ENCODE data around the gene CEP95. TPM values are rescaled to one million over a fixed set of nuclear protein-coding genes. Genes with fewer than 3 reads are reported as not detected.

Gene CEP95
- polyA plus RNA-seq, 3 donors, result 4.6 to 42.1 (median 5.0) TPM

GRCh38 chr17:64536913-64537312, 30.1 kb downstream of the CEP95 start:
- H3K27me3 Mint-ChIP-seq (ENCODE audit: low read depth in 3 of 3), result no peaks in the 10 kb centered on the region
- TF ChIP-seq, protein P1, sequence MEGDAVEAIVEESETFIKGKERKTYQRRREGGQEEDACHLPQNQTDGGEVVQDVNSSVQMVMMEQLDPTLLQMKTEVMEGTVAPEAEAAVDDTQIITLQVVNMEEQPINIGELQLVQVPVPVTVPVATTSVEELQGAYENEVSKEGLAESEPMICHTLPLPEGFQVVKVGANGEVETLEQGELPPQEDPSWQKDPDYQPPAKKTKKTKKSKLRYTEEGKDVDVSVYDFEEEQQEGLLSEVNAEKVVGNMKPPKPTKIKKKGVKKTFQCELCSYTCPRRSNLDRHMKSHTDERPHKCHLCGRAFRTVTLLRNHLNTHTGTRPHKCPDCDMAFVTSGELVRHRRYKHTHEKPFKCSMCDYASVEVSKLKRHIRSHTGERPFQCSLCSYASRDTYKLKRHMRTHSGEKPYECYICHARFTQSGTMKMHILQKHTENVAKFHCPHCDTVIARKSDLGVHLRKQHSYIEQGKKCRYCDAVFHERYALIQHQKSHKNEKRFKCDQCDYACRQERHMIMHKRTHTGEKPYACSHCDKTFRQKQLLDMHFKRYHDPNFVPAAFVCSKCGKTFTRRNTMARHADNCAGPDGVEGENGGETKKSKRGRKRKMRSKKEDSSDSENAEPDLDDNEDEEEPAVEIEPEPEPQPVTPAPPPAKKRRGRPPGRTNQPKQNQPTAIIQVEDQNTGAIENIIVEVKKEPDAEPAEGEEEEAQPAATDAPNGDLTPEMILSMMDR (IDR thresholded peaks at IDR 0.05), result no peak
- H3K9ac ChIP-seq (ENCODE audit: insufficient read depth, low read length, poor library complexity, severe bottlenecking), result no peak overlapping the region
- no peak overlapping the region for H3K4me2 ChIP-seq (replicated peaks; ENCODE audit: extremely low read depth, low read length, poor library complexity, severe bottlenecking)
- H3K27me3 ChIP-seq (ENCODE audit: control insufficient read depth in 2 of 2, insufficient read depth in 2 of 2, low read length in 2 of 2), result no peaks in the 10 kb centered on the region
- no peak overlapping the region for H2AFZ ChIP-seq (ENCODE audit: insufficient read depth, low read depth, low read length, poor library complexity, severe bottlenecking)
- no peaks in the 10 kb centered on the region for H3K9me3 ChIP-seq (replicated peaks in 1 of 2; ENCODE audit: control insufficient read depth in 1 of 2, insufficient read depth in 1 of 2, low read length in 2 of 2)
- no peak for DNase-seq
- no peak overlapping the region for H3K4me3 Mint-ChIP-seq
- WGBS (ENCODE audit: insufficient coverage), result no CpG with 5 or more reads among the region's 2 CpGs
- H3K36me3 ChIP-seq (replicated peaks in 1 of 2; ENCODE audit: control insufficient read depth in 1 of 2, insufficient read depth in 2 of 2, low read length in 2 of 2), result peaks cover 84 to 97% of the 10 kb centered on the region in 2 donors
- no peaks in the 10 kb centered on the region for H3K79me2 ChIP-seq (ENCODE audit: insufficient read depth, low read length)
- H3K36me3 Mint-ChIP-seq, result peaks cover 73 to 88% of the 10 kb centered on the region in 2 donors
- H4K20me1 ChIP-seq (ENCODE audit: insufficient read depth, low read length), result peaks cover 3% of the 10 kb centered on the region
- no peaks in the 10 kb centered on the region for H3K4me1 ChIP-seq (ENCODE audit: control insufficient read depth in 1 of 2, insufficient read depth in 2 of 2, low read length in 2 of 2)
- H3K4me3 ChIP-seq (replicated peaks in 1 of 3; ENCODE audit: low read depth in 2 of 3, low read length in 3 of 3), result no peak overlapping the region
- H3K27ac Mint-ChIP-seq, result no peak overlapping the region
- intact Hi-C loops (cut with micrococcal nuclease), result no loop called here
- peaks cover 0 to 2% (median 0%) of the 10 kb centered on the region in 7 donors for H3K9me3 Mint-ChIP-seq
- no peaks in the 10 kb centered on the region for H3K4me1 Mint-ChIP-seq
- H3K27ac ChIP-seq (ENCODE audit: low read depth in 1 of 2, low read length in 2 of 2), result no peak overlapping the region

- Histone ChIP-seq H3K9me3 (replicated peaks in 1 of 2; ENCODE audit: control insufficient read depth in 1 of 2, insufficient read depth in 1 of 2, low read length in 2 of 2) (no peaks in the 10 kb centered on the region), H3K4me1 (ENCODE audit: control insufficient read depth in 1 of 2, insufficient read depth in 2 of 2, low read length in 2 of 2) (no peaks in the 10 kb centered on the region), H3K27me3 (ENCODE audit: control insufficient read depth in 2 of 2, insufficient read depth in 2 of 2, low read length in 2 of 2) (no peaks in the 10 kb centered on the region), H3K79me2 (ENCODE audit: insufficient read depth, low read length) (no peaks in the 10 kb centered on the region), H3K4me3 (replicated peaks in 1 of 3; ENCODE audit: low read depth in 2 of 3, low read length in 3 of 3) (no peak overlapping the region), H4K20me1 (ENCODE audit: insufficient read depth, low read length) (peaks cover 3% of the 10 kb centered on the region), H3K9ac (ENCODE audit: insufficient read depth, low read length, poor library complexity, severe bottlenecking) (no peak overlapping the region), H3K36me3 (replicated peaks in 1 of 2; ENCODE audit: control insufficient read depth in 1 of 2, insufficient read depth in 2 of 2, low read length in 2 of 2) (peaks cover 82 to 97% of the 10 kb centered on the region in 2 donors), H3K4me2 (replicated peaks; ENCODE audit: extremely low read depth, low read length, poor library complexity, severe bottlenecking) (no peak overlapping the region), H2AFZ (ENCODE audit: insufficient read depth, low read depth, low read length, poor library complexity, severe bottlenecking) (no peak overlapping the region), H3K27ac (ENCODE audit: low read depth in 1 of 2, low read length in 2 of 2) (no peak overlapping the region)
- Mint-ChIP-seq H3K36me3 (peaks cover 72 to 88% of the 10 kb centered on the region in 2 donors), H3K4me3 (no peak overlapping the region), H3K27ac (peak overlapping the region in 2 of 7 donors; percentile 18 to 64), H3K9me3 (peaks cover 0 to 2% (median 0%) of the 10 kb centered on the region in 7 donors), H3K27me3 (ENCODE audit: low read depth in 3 of 3) (no peaks in the 10 kb centered on the region), H3K4me1 (no peaks in the 10 kb centered on the region)
- intact Hi-C loops (cut with micrococcal nuclease), result no loop called here
- WGBS (ENCODE audit: insufficient coverage), result 100% methylated on average over 1 of the region's 5 CpGs
- no peak for DNase-seq
- TF ChIP-seq, protein P1 (IDR thresholded peaks at IDR 0.05), result no peak
These were observed 30.7 kb downstream of the CEP95 start for GRCh38 chr17:64537488-64537887.

All from CD14-positive monocyte (primary cell).